HL-60 (cell line): ENCODE results near the gene MAP3K13.

ENCODE experiments used
- GABPA ChIP-seq: IDR thresholded peaks from 2 replicates; pipeline ENCODE4 v1.6.1; 2012; ENCODE audit warnings: low read depth
- POLR2AphosphoS5 ChIP-seq: IDR thresholded peaks from 2 replicates; pipeline ENCODE4 v1.6.1; 2012; ENCODE audit warnings: low read depth
- TF ChIP-seq, protein P1 (sequence below): IDR thresholded peaks from one replicate; pipeline ENCODE4 v1.5.1; 2011; ENCODE audit warnings: low read length, control low read depth, inconsistent platforms; ENCODE audit not compliant: insufficient read depth

DNA sequence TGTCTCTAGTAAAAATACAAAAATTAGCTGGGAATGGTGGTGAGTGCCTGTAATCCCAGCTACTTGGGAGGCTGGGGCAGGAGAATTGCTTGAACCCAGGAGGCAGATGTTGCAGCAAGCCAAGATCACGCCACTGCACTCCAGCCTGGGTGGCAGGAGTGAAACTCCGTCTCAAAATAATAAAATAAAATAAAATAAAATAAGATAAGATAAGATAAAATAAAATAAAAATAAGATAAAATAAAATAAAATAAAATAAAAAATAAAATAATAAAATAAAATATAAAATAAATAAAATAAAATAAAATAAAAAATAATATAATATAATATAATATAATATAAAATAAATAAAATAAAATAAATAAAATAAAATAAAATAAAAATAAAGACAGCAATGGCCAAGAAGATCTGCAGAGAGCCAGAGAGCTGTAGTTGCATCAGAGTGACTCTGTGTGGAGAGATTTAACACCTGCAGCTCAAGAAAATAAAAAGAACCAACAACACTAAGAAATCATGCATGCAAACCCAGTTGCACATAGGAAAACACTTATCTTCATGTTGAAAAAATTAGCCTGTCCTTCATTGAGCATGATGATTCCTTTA, 163.5 kb downstream of the MAP3K13 start:
- TF ChIP-seq GABPA (no peak), POLR2AphosphoS5 (no peak)
- TF ChIP-seq, protein P1, sequence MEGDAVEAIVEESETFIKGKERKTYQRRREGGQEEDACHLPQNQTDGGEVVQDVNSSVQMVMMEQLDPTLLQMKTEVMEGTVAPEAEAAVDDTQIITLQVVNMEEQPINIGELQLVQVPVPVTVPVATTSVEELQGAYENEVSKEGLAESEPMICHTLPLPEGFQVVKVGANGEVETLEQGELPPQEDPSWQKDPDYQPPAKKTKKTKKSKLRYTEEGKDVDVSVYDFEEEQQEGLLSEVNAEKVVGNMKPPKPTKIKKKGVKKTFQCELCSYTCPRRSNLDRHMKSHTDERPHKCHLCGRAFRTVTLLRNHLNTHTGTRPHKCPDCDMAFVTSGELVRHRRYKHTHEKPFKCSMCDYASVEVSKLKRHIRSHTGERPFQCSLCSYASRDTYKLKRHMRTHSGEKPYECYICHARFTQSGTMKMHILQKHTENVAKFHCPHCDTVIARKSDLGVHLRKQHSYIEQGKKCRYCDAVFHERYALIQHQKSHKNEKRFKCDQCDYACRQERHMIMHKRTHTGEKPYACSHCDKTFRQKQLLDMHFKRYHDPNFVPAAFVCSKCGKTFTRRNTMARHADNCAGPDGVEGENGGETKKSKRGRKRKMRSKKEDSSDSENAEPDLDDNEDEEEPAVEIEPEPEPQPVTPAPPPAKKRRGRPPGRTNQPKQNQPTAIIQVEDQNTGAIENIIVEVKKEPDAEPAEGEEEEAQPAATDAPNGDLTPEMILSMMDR = no peak
